Measurements from ENCODE around the gene TBC1D2.

The TBC1D2 gene

DNA sequence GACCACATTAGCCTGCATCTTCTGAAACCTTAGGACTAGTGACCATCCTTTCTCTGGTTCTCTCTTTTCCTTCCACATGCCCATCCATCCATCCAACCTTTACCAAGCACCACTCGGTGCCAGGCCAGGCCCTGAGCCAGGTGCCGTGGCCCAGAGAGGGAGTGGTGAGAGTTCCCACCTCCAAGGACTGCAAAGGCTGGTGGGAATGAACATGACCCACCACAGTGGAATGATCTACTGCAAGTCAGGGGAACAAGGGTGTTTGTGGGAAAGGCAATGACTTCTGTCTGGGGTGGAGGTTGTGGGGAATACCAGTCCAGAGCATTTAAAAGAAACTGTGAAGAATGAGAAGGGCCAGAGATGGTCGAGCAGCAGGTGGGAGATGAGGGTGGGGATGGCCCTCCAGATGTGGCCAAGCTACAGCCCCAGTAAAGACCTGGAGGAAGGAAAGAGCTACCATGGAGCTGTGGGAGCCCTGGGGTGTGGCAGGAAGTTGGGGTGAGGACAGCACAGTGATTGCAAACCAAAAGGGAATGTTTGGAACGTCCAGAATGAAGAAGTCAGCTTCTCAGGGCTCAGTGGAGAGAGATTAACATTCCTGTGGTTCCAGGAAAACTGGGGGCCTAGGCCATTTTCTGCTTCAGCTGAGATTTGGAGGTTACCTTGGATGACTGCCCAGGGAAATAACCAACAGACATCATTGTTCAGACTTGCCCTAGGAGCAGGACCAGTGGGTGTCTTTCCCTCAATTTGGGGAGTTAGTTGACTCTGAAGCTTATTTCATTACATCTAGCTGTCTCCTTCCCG lies 32.4 kb downstream of the TBC1D2 start:
- DNase-seq (ENCODE audit: extremely low read depth, low read depth): peak; percentile 95
- TF ChIP-seq, protein P1, sequence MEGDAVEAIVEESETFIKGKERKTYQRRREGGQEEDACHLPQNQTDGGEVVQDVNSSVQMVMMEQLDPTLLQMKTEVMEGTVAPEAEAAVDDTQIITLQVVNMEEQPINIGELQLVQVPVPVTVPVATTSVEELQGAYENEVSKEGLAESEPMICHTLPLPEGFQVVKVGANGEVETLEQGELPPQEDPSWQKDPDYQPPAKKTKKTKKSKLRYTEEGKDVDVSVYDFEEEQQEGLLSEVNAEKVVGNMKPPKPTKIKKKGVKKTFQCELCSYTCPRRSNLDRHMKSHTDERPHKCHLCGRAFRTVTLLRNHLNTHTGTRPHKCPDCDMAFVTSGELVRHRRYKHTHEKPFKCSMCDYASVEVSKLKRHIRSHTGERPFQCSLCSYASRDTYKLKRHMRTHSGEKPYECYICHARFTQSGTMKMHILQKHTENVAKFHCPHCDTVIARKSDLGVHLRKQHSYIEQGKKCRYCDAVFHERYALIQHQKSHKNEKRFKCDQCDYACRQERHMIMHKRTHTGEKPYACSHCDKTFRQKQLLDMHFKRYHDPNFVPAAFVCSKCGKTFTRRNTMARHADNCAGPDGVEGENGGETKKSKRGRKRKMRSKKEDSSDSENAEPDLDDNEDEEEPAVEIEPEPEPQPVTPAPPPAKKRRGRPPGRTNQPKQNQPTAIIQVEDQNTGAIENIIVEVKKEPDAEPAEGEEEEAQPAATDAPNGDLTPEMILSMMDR (IDR thresholded peaks at IDR 0.05; ENCODE audit: low read depth, low read length): no peak

- TF ChIP-seq, protein P1 (IDR thresholded peaks at IDR 0.05; ENCODE audit: low read depth, low read length): no peak
Measured at GRCh38 chr9:98220911-98221310, 34.5 kb downstream of the TBC1D2 start.

DNA sequence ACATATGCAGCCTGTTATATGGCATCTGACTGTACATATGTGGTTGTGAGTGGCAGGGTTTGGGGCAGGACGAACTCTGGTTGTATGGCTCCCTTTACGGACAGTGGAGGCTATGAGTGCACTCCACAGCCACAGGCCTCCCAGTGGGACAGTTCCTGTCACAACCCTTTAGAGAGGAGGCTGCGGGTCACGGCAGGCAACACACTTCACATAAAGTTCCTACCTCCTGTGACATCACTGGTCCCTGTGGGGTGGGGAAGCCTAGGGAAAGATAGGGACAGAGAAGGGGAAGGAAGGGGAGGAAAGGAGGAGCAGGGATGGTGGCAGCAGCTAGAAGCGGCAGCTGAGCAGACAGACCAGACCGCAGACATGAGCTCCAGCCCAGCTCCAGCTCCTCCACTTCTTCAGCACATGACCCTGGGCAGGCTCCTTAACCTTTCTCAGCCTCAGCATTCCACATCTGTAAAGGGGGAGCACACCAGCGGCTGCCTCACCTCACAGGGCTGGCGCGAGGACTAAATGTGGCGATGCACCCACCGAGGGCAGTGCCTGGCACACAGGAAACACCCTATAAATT lies 35.6 kb downstream of the TBC1D2 start:
- TF ChIP-seq, protein P1 (IDR thresholded peaks at IDR 0.05; ENCODE audit: low read depth, low read length): no peak
- no peak for DNase-seq (ENCODE audit: extremely low read depth, low read depth)

More at GRCh38 chr9:98220911-98221310, 34.5 kb downstream of the TBC1D2 start:
- no peak for DNase-seq (ENCODE audit: extremely low read depth, low read depth)

- no peak for DNase-seq (ENCODE audit: extremely low read depth, low read depth)
- TF ChIP-seq, protein P1 (IDR thresholded peaks at IDR 0.05; ENCODE audit: low read depth, low read length): no peak
Measured at GRCh38 chr9:98219364-98219716, 36.1 kb downstream of the TBC1D2 start.

- DNase-seq (ENCODE audit: extremely low read depth, low read depth): no peak
- TF ChIP-seq, protein P1 (IDR thresholded peaks at IDR 0.05; ENCODE audit: low read depth, low read length): no peak
Measured at GRCh38 chr9:98218562-98219363, 36.7 kb downstream of the TBC1D2 start.

GRCh38 chr9:98217255-98217654 lies 38.2 kb downstream of the TBC1D2 start:
- TF ChIP-seq, protein P1 (IDR thresholded peaks at IDR 0.05; ENCODE audit: low read depth, low read length): no peak
- no peak for DNase-seq (ENCODE audit: extremely low read depth, low read depth)

- TF ChIP-seq, protein P1 (IDR thresholded peaks at IDR 0.05; ENCODE audit: low read depth, low read length): no peak
- DNase-seq (ENCODE audit: extremely low read depth, low read depth): no peak
Measured at GRCh38 chr9:98216391-98216790, 39.1 kb downstream of the TBC1D2 start.
